Stimulated activated CD8-positive, alpha-beta memory T cell treated with anti-CD3 and anti-CD28 coated beads, Interleukin-2, amount 100 ng/mL, for 1 hour (primary cell): ENCODE measurements around the gene RIMKLB.
"Not testable (repeated sequence)": the region's sequence is repeated elsewhere in the genome, so short reads cannot be mapped to it uniquely, and the experiment has no call there.

Experiments used
- DNase-seq, 2 donors: peaks; one replicate each; pipeline ENCODE4 v3.0.0-alpha.2; 2020; ENCODE audit warnings: low read depth in 2 of 2

RIMKLB gene

GRCh38 chr12:8818526-8818925 lies 120.7 kb downstream of the RIMKLB start:
- DNase-seq = no peak

GRCh38 chr12:8819666-8819980 lies 121.8 kb downstream of the RIMKLB start:
- DNase-seq = no peak

- not testable (repeated sequence) for DNase-seq
Measured at GRCh38 chr12:8820676-8821407, 123.1 kb downstream of the RIMKLB start.

- DNase-seq = no peak
Measured at GRCh38 chr12:8821591-8821990, 123.8 kb downstream of the RIMKLB start.

GRCh38 chr12:8822298-8822697 lies 124.5 kb downstream of the RIMKLB start, which contains the start of gene A2ML1:
Gene A2ML1 (plus strand): TSS chr12:8822621. CDS start chr12:8822652, 31 bp downstream.
- no peak for DNase-seq

- DNase-seq = no peak
Measured at GRCh38 chr12:8823565-8824300, 125.9 kb downstream of the RIMKLB start.

- DNase-seq = no peak
Measured at GRCh38 chr12:8827551-8828256, 129.9 kb downstream of the RIMKLB start.

GRCh38 chr12:8828257-8829124 lies 130.7 kb downstream of the RIMKLB start:
- DNase-seq = no peak

- no peak for DNase-seq
Measured at GRCh38 chr12:8829125-8829518, 131.3 kb downstream of the RIMKLB start.

- no peak for DNase-seq
Measured at GRCh38 chr12:8829621-8830020, 131.8 kb downstream of the RIMKLB start.

- no peak for DNase-seq
Measured at GRCh38 chr12:8831116-8831515, 133.3 kb downstream of the RIMKLB start.

GRCh38 chr12:8832500-8832899 lies 134.7 kb downstream of the RIMKLB start:
- no peak for DNase-seq
